HUDEP-2 (cell line): ENCODE measurements around the gene NFATC2IP.
"Not testable (repeated sequence)": the region's sequence is repeated elsewhere in the genome, so short reads cannot be mapped to it uniquely, and the experiment has no call there.

ENCODE experiments used
- DNase-seq, 76 experiments: peaks; one replicate each; lab custom pipeline; 2025; ENCODE audit not compliant: unreplicated experiment in 76 of 76; lab: John Stamatoyannopoulos, UW

Gene NFATC2IP

GRCh38 chr16:28925386-28926228 is 25.1 kb upstream of the NFATC2IP start:
- peak in 72 of 76 experiments; percentile 18 to 88 (median 61) for DNase-seq

DNA sequence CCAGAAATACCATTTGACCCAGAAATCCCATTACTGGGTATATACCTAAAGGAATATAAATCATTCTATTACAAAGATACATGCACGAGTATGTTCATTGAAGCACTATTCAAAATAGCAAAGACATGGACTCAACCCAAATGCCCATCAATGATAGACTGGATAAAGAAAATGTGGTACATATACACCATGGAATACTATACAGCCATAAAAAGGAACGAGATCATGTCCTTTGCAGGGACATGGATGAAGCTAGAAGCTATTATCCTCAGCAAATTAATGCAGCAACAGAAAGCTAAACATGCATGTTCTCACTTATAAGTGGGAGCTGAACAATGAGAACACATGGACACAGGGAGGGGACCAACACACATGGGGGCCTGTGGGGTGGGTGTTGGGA is 24.5 kb upstream of the NFATC2IP start:
- DNase-seq: not testable (repeated sequence)

- no peak for DNase-seq
Measured at GRCh38 chr16:28927815-28928214, 22.9 kb upstream of the NFATC2IP start.

DNA sequence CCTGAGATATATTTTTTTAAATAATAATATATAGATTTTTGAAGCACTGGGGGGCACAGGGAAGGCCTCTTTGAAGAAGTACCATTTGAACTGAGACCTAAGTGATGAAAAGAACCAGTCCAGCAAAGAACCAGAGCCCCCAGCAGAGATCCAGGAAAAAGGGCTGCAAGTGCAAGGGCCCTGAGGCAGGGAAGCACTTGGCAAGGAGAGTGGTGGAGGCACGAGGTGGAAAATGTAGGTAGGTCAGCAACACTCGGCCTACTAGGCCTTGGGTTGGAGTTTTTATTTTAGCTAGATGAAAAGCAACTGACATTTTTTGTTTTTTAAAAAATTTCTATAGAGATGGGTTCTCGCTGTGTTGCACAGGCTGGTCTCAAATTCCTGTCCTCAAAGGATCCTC is 20.5 kb upstream of the NFATC2IP start:
- no peak for DNase-seq

DNA sequence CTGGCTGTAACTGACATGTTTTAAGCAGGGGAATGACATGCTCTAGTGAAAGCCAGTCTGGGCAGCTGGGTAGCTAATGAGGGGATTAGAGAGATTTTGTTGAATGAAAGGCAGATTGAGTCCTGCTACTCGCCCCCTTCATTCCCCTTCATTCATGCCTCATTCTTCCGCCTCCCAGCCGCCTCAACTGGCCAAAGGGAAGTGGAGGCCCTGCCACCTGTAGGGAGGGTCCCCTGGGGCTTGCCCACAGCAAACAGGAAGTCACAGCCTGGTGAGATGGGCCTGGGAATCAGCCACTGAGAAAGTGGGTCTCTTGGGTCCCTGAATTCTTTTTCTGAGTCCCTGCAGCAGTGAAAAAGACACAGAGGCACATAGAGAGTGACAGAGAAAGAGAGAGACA is 20.1 kb upstream of the NFATC2IP start:
- no peak for DNase-seq

GRCh38 chr16:28931801-28932225 is 18.9 kb upstream of the NFATC2IP start, which contains the start of gene CD19:
CD19 (plus strand) TSS chr16:28931971; CDS start chr16:28932001, 30 bp downstream.
- no peak for DNase-seq

DNA sequence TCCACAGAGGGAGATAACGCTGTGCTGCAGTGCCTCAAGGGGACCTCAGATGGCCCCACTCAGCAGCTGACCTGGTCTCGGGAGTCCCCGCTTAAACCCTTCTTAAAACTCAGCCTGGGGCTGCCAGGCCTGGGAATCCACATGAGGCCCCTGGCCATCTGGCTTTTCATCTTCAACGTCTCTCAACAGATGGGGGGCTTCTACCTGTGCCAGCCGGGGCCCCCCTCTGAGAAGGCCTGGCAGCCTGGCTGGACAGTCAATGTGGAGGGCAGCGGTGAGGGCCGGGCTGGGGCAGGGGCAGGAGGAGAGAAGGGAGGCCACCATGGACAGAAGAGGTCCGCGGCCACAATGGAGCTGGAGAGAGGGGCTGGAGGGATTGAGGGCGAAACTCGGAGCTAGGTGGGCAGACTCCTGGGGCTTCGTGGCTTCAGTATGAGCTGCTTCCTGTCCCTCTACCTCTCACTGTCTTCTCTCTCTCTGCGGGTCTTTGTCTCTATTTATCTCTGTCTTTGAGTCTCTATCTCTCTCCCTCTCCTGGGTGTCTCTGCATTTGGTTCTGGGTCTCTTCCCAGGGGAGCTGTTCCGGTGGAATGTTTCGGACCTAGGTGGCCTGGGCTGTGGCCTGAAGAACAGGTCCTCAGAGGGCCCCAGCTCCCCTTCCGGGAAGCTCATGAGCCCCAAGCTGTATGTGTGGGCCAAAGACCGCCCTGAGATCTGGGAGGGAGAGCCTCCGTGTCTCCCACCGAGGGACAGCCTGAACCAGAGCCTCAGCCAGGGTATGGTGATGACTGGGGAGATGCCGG is 18.2 kb upstream of the NFATC2IP start:
- DNase-seq: no peak

DNA sequence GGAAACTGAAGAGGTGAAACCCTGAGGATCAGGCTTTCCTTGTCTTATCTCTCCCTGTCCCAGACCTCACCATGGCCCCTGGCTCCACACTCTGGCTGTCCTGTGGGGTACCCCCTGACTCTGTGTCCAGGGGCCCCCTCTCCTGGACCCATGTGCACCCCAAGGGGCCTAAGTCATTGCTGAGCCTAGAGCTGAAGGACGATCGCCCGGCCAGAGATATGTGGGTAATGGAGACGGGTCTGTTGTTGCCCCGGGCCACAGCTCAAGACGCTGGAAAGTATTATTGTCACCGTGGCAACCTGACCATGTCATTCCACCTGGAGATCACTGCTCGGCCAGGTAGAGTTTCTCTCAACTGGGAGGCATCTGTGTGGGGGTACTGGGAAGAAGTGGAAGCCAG is 17.6 kb upstream of the NFATC2IP start:
- DNase-seq: no peak

DNA sequence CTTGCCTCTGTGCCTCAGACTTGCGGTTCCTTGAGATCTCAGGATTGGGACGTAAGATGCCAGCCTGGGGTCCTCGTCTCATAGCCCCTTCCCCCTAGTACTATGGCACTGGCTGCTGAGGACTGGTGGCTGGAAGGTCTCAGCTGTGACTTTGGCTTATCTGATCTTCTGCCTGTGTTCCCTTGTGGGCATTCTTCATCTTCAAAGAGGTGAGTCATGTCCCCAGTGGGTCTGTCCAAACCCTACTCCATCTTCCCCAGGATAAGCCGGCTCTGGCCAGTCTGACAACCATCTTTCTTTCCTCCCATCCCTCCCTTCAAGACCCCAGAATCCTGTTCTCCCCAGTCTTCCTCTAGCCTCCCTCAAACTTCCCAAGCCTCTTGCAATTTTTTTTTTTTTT is 15.4 kb upstream of the NFATC2IP start:
- no peak for DNase-seq

GRCh38 chr16:28935924-28936783 is 14.6 kb upstream of the NFATC2IP start:
- peak in 75 of 76 experiments; percentile 9 to 95 (median 79) for DNase-seq

GRCh38 chr16:28936784-28937155 is 14.0 kb upstream of the NFATC2IP start:
- DNase-seq: no peak

DNA sequence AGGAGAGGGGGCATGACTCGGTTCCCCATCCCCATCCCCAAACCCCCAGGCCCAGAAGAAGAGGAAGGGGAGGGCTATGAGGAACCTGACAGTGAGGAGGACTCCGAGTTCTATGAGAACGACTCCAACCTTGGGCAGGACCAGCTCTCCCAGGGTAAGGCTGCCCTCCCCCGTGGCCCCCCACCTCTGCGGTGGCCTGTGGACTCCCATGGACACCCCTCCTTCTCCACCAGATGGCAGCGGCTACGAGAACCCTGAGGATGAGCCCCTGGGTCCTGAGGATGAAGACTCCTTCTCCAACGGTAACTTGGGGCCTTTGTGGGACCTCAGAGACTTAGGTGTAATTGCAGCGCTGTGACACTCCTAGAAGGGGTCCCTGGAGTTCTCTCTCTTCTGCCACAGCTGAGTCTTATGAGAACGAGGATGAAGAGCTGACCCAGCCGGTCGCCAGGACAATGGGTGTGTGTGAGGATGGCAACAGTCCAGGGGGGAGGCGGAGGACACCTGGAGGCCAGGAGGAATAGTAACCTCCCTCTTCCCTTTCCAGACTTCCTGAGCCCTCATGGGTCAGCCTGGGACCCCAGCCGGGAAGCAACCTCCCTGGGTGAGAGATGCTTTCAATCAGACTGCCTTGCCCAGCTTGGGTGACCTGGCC is 13.4 kb upstream of the NFATC2IP start:
- DNase-seq: no peak

GRCh38 chr16:28938721-28939120 is 12.0 kb upstream of the NFATC2IP start:
- DNase-seq: no peak

DNA sequence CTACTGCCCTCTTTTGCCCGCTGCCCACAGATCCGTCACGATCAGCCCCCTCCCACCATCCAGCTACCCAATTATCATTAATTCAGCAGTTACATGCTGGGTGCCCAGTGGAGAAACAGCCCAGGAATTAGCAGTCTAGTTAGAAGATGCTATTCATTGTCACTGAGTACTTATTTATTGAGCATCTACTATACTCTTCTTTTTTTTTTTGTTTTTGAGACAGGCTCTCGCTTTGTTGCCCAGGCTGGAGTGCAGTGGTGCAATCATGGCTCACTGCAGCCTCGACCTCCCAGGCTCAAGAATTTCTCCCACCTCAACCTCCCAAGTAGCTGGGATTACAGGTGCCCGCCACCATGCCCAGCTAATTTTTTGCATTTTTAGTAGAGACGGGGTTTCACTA is 10.9 kb upstream of the NFATC2IP start:
- not testable (repeated sequence) for DNase-seq

GRCh38 chr16:28943281-28943680 is 7.5 kb upstream of the NFATC2IP start:
- DNase-seq: no peak

GRCh38 chr16:28946681-28947080 is 4.1 kb upstream of the NFATC2IP start:
- DNase-seq: no peak

- DNase-seq: peak in 28 of 76 experiments; percentile 7 to 50 (median 30)
Measured at GRCh38 chr16:28951410-28951943, 740 bp downstream of the NFATC2IP start.

DNA sequence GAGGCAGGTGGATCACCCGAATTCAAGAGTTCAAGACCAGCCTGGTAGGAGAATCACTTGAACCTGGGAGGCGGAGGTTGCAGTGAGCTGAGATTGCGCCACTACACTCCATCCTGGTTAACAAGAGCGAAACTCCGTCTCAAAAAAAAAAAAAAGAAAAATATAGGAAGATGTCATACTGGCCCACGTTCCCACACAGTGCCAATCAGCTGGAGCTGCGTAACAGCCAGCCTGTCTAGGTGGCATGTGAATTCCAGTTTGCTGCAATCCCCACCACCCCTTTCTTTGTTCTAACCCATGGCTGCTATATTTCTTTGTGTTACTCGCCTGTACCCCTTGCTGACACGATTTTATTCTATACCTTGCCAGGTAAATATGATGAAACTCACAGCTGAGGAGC is 7.5 kb downstream of the NFATC2IP start:
- no peak for DNase-seq

DNA sequence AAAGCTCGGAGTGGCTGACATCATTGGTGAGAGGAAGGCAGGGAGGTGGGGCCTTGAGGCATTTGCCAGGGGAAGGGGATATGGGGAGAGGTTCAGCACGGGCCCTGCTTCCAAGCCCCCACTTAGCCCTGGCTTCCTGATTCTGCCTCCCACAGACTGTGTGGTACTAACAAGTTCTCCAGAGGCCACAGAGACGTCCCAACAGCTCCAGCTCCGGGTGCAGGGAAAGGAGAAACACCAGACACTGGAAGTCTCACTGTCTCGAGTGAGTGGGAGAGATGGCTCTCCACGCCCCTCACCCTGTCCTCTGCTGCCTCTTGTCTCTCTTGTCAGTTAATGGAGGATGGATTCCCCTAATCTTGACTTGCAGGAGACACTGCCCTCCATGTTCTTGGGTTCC is 8.1 kb downstream of the NFATC2IP start:
- no peak for DNase-seq

GRCh38 chr16:28964072-28964471 is 13.3 kb downstream of the NFATC2IP start:
- no peak for DNase-seq
